Kidney (tissue), 14 donors: Measurements from ENCODE around the gene TNS4. TPM values are rescaled to one million over a fixed set of nuclear protein-coding genes. Genes with fewer than 3 reads are reported as not detected.

ENCODE experiments used
- DNase-seq, 5 donors: peaks; one replicate each; pipeline ENCODE4 v3.0.0-alpha.2; 2013 to 2020
- FAIRE-seq: peaks from 2 replicates; lab custom pipeline; 2012; peaks lifted over from hg19 to GRCh38; lab: Jason Lieb, UNC
- H3K27ac ChIP-seq, 2 donors: one replicate each; pipeline ENCODE4 v1.7.0; 2013; ENCODE audit warnings: low read depth in 2 of 2, low read length in 2 of 2, inconsistent platforms in 1 of 2
- H3K27me3 ChIP-seq: one replicate; pipeline ENCODE4 v1.7.1; 2013; ENCODE audit warnings: low read length, inconsistent platforms; ENCODE audit not compliant: control insufficient read depth, insufficient read depth
- H3K36me3 ChIP-seq, 3 donors: one replicate each; pipeline versions ENCODE4 v1.7.0 to v1.7.1; 2013; ENCODE audit warnings: low read length in 3 of 3, control low read depth in 1 of 3, inconsistent platforms in 1 of 3; ENCODE audit not compliant: insufficient read depth in 3 of 3, control insufficient read depth in 2 of 3
- H3K4me1 ChIP-seq, 3 donors: one replicate each; pipeline versions ENCODE4 v1.7.0 to v1.7.1; 2013; ENCODE audit warnings: low read length in 3 of 3, inconsistent platforms in 1 of 3, low read depth in 1 of 3; ENCODE audit not compliant: control insufficient read depth in 2 of 3, insufficient read depth in 2 of 3
- H3K4me3 ChIP-seq, 3 donors: one replicate each; pipeline versions ENCODE4 v1.7.0 to v1.8.1; 2013; ENCODE audit warnings: low read length in 3 of 3, control low read depth in 1 of 3, inconsistent platforms in 1 of 3
- H3K9ac ChIP-seq, 3 donors: one replicate each; pipeline versions ENCODE4 v1.7.0 to v1.7.1; 2013; ENCODE audit warnings: low read length in 3 of 3, control low read depth in 1 of 3, inconsistent platforms in 1 of 3
- H3K9me3 ChIP-seq, 3 donors: one replicate each; pipeline versions ENCODE4 v1.7.0 to v1.7.1; 2013; ENCODE audit warnings: low read length in 3 of 3, control low read depth in 1 of 3, inconsistent platforms in 1 of 3; ENCODE audit not compliant: control insufficient read depth in 2 of 3, insufficient read depth in 1 of 3
- intact Hi-C: fragments of 100-400 bp; cut with DNase I; formaldehyde crosslinking; loops from one replicate; pipeline ENCODE4 v1.11.1; 2022
- polyA plus RNA-seq: library from polyadenylated mRNA; stranded (reverse); fragments of 350-450 nt; fragmentation: Illumina TruSeq; extraction: RNeasy Lipid Tissue Mini Kit (QIAGEN cat#74804); gene quantifications from one replicate; pipeline ENCODE4 v1.2.3, GENCODE V29; 2014; ENCODE audit warnings: low read depth, low replicate concordance; ENCODE audit not compliant: insufficient read depth
- total RNA-seq: library from RNA; stranded (reverse); fragmentation: NEBNext Ultra II Directional; extraction: Animal tissue kit (Norgen Biotek cat#: 25700); gene quantifications from one replicate; pipeline ENCODE4 v1.2.1, GENCODE V29; 2021
- TF ChIP-seq, protein P1 (sequence below): IDR thresholded peaks from 3 replicates; pipeline ENCODE4 v1.5.1; 2012; ENCODE audit warnings: mild to moderate bottlenecking, moderate library complexity, borderline replicate concordance; ENCODE audit not compliant: insufficient read depth; ENCODE audit errors: extremely low read depth
- donor health status: control.
- donor health status: control.
- donor health status: control.
- donor health status: control.
- donor health status: control.
- donor health status: DM: yes; HTN: yes; CAD: no.
- donor health status: Normal renal cell carcinoma (clear cell type).

TNS4 gene
- total and polyA plus RNA-seq, 2 donors from 2014 or later: 0.31 to 2.2 TPM

DNA sequence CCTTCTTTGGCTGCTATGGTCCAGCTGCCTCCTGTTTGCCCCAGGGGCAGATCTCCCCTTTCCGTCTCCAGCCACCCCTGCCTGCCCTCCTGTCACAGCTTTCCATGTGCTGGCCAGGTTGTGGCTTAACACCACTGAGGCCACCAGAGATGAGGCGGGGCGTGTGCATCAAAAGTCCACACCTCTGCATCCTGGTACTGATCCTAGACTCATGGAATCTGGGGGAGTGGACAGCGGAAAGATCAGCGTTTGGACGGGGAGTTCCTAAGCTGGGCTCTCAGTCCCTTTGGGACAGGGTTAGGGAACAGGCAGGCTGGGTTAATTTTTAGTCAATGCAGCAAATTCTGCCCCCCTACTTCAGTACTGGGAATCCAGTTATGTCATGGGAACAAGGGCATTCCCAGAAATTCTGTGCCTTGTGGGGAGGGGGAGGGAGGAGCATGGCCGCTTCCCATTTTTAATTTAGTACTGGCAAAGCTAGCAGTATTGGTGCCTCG is 54.2 kb downstream of the TNS4 start:
- DNase-seq: peak in 3 of 5 donors; percentile 40 to 85 (median 60)
- TF ChIP-seq, protein P1, sequence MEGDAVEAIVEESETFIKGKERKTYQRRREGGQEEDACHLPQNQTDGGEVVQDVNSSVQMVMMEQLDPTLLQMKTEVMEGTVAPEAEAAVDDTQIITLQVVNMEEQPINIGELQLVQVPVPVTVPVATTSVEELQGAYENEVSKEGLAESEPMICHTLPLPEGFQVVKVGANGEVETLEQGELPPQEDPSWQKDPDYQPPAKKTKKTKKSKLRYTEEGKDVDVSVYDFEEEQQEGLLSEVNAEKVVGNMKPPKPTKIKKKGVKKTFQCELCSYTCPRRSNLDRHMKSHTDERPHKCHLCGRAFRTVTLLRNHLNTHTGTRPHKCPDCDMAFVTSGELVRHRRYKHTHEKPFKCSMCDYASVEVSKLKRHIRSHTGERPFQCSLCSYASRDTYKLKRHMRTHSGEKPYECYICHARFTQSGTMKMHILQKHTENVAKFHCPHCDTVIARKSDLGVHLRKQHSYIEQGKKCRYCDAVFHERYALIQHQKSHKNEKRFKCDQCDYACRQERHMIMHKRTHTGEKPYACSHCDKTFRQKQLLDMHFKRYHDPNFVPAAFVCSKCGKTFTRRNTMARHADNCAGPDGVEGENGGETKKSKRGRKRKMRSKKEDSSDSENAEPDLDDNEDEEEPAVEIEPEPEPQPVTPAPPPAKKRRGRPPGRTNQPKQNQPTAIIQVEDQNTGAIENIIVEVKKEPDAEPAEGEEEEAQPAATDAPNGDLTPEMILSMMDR: no peak
- Histone ChIP-seq H3K9ac (peak overlapping the region in 1 of 3 donors; percentile 74), H3K9me3 (no peaks in the 10 kb centered on the region), H3K4me1 (peaks cover 6 to 51% (median 34%) of the 10 kb centered on the region in 3 donors), H3K4me3 (peak overlapping the region in 2 of 3 donors; percentile 55 to 66), H3K27ac (peak overlapping the region; percentile 91 to 93), H3K27me3 (no peaks in the 10 kb centered on the region), H3K36me3 (peaks cover 0 to 14% (median 4%) of the 10 kb centered on the region in 3 donors)
- intact Hi-C loops: loop anchor here (10.0 kb wide), 1 partner anchor 88 kb away; no protein-coding TSS in a partner anchor
- FAIRE-seq: no peak

DNA sequence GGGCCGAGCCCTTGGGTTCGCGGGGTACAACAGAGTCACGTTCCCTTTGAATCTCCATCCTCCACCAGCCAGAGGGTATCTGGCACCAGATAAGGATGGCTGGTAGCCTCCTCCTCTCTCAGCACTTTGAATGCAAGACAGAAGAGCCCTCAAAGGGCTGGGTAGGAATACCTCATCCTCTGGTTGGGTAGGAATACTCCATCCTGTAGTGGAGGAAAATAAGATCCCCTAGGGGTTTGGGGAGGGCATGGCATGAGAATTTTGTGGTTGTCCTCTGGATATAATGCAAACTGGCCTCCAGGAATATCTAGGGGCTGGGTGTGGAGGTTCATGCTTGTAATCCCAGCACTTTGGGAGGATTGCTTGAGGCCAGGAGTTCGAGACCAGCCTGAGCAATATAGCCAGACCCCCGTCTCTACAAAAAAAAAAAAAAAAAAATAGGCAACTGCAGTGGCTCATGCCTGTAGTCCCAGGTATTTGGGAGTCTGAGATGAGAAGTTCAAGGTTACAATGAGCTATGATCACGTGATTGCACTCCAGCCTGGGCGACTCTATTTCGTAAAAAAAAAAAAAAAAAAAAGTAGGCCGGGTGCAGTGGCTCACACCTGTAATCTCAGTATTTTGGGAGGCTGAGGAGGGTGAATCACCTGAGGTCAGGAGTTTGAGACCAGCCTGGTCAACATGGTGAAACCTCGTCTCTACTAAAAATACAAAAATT is 55.5 kb downstream of the TNS4 start:
- no peak for FAIRE-seq
- no peaks in the 10 kb centered on the region for H3K27me3 ChIP-seq
- peaks cover 6 to 42% (median 28%) of the 10 kb centered on the region in 3 donors for H3K4me1 ChIP-seq
- peak overlapping the region; percentile 93 to 96 for H3K27ac ChIP-seq
- intact Hi-C loops: loop anchor here (10.0 kb wide), 1 partner anchor 89 kb away; no protein-coding TSS in a partner anchor
- peak overlapping the region in 2 of 3 donors; percentile 88 to 99 for H3K9ac ChIP-seq
- DNase-seq: no peak
- H3K9me3 ChIP-seq: no peaks in the 10 kb centered on the region
- peak overlapping the region; percentile 27 to 95 (median 66) for H3K4me3 ChIP-seq
- peaks cover 0 to 12% (median 3%) of the 10 kb centered on the region in 3 donors for H3K36me3 ChIP-seq
- TF ChIP-seq, protein P1: no peak

DNA sequence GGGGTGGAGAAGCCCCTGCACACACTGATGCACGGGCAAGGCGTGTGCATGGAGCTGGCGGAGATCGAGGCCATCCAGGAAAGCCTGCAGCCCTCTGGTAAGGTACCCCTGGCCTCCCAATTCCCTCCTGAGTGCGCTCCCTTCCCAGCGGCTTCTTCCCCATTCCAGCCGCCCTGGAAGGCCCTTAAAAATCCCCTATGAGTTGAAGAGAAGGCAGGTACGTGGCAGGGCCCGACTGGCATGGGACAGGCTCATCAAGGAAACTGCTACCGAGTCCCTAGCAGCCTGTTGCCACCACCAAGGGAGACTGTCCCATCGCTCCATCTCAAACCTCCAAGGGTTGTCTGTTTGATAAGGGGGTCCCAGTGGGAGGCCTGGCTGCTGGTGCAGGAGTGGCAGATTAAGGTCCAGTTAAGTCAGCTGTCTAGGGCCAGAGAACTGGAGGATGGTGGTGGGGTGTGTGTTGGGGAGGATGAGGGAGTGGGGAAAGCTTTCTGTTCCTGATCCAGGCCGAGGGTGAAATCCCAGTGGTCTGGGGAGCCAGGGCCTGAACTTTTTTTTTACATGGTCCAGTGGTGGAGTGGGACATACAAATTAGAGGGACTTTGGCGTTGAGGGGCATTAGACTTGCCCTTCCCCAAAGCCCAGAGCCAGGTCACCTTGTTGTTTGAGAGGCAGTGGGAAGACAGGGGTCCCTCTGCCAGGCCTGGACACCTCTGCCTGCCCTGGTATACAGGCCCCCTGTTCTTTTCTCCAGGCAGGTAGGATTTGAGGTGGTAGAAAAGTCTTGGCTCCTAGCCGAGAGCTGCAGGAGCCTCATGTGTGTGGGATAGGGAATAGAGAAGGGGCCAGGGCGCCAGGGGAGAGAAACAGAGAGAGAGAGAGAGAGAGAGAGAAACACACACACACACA is 57.2 kb downstream of the TNS4 start:
- Histone ChIP-seq H3K4me3 (peak overlapping the region; percentile 66 to 95 (median 83)), H3K9ac (peak overlapping the region; percentile 75 to 99 (median 95)), H3K27ac (peak overlapping the region; percentile 91 to 96), H3K36me3 (peaks cover 0 to 12% (median 3%) of the 10 kb centered on the region in 3 donors), H3K9me3 (no peaks in the 10 kb centered on the region), H3K4me1 (peaks cover 3 to 28% (median 27%) of the 10 kb centered on the region in 3 donors), H3K27me3 (no peaks in the 10 kb centered on the region)
- intact Hi-C loops: loop anchor here (10.0 kb wide), 1 partner anchor 91 kb away; no protein-coding TSS in a partner anchor
- FAIRE-seq (no peak), DNase-seq (peak in 2 of 5 donors; percentile 32 to 42)
- TF ChIP-seq, protein P1: no peak
